K562 (cell line): ENCODE results near the gene IGLON5. TPM values are rescaled to one million over a fixed set of nuclear protein-coding genes. Genes with fewer than 3 reads are reported as not detected.

Experiments used
- AFF4 ChIP-seq: sonication (generic); formaldehyde crosslinking; IDR thresholded peaks from 2 replicates; pipeline ENCODE4 v1.8.0; 2023; ENCODE audit warnings: mild to moderate bottlenecking, missing genetic modification reagents
- ATF7 ChIP-seq: fragments of 450-650 bp; IDR thresholded peaks from 2 replicates; pipeline ENCODE4 v1.7.1; 2014; ENCODE audit warnings: mild to moderate bottlenecking, moderate library complexity
- BCOR ChIP-seq: fragments of 450-650 bp; IDR thresholded peaks from 2 replicates; pipeline ENCODE4 v1.6.1; 2016
- CTCFL ChIP-seq: IDR thresholded peaks from 2 replicates; pipeline ENCODE4 v1.6.1; 2011; ENCODE audit warnings: borderline replicate concordance, low read depth, mild to moderate bottlenecking, moderate library complexity, low read length; ENCODE audit not compliant: insufficient read depth, poor library complexity, severe bottlenecking
- NCOA6 ChIP-seq: fragments of 450-650 bp; IDR thresholded peaks from 2 replicates; pipeline ENCODE4 v1.6.1; 2017; ENCODE audit warnings: mild to moderate bottlenecking
- NFIC ChIP-seq: fragments of 450-650 bp; IDR thresholded peaks from 2 replicates; pipeline ENCODE4 v1.6.1; 2017; ENCODE audit warnings: mild to moderate bottlenecking, inconsistent platforms
- NR4A1 ChIP-seq, 2 experiments: fragments of 250-450 bp in 1 of 2; fragments of 450-650 bp in 1 of 2; sonication (Bioruptor Pico) in 1 of 2; IDR thresholded peaks; 2 replicates each; pipeline versions ENCODE4 v1.4.0 to v1.6.1; 2016 to 2020; ENCODE audit warnings: mild to moderate bottlenecking in 2 of 2, missing compliant biosample characterization in 1 of 2, missing genetic modification characterization in 1 of 2, moderate library complexity in 1 of 2
- PPARD ChIP-seq: fragments of 250-450 bp; sonication (Bioruptor Pico); IDR thresholded peaks from 2 replicates; pipeline ENCODE4 v1.8.0; 2022; ENCODE audit warnings: inconsistent platforms, mild to moderate bottlenecking, moderate library complexity
- SMAD1 ChIP-seq: fragments of 150-350 bp; IDR thresholded peaks from 2 replicates; pipeline ENCODE4 v1.6.1; 2014; ENCODE audit warnings: low read length, low read depth; ENCODE audit not compliant: partially characterized antibody
- SMARCE1 ChIP-seq: fragments of 450-650 bp; IDR thresholded peaks from 2 replicates; pipeline ENCODE4 v1.7.1; 2016; ENCODE audit warnings: mild to moderate bottlenecking
- TAF1 ChIP-seq: IDR thresholded peaks from 2 replicates; pipeline ENCODE4 v1.6.1; 2011; ENCODE audit warnings: mild to moderate bottlenecking, low read length, moderate library complexity; ENCODE audit not compliant: insufficient read depth, control insufficient read depth, severe bottlenecking; ENCODE audit errors: extremely low read depth
- TAF7 ChIP-seq: fragments of 450-650 bp; IDR thresholded peaks from 2 replicates; pipeline ENCODE4 v1.6.1; 2016; ENCODE audit warnings: missing genetic modification characterization, missing compliant biosample characterization
- TOE1 ChIP-seq, 2 experiments: fragments of 450-650 bp in 1 of 2; sonication (generic) in 1 of 2; formaldehyde crosslinking in 1 of 2; IDR thresholded peaks; 2 replicates each; pipeline versions ENCODE4 v1.7.1 to v1.8.0; 2016 to 2022; ENCODE audit warnings: borderline replicate concordance in 2 of 2, mild to moderate bottlenecking in 2 of 2, antibody characterized with exemption in 1 of 2, inconsistent platforms in 1 of 2, low read depth in 1 of 2, missing genetic modification reagents in 1 of 2, moderate library complexity in 1 of 2
- USF2 ChIP-seq: sonication (generic); formaldehyde crosslinking; IDR thresholded peaks from 2 replicates; pipeline ENCODE4 v1.5.0; 2020; ENCODE audit warnings: missing genetic modification reagents
- ZBTB1 ChIP-seq: sonication (generic); formaldehyde crosslinking; IDR thresholded peaks from 2 replicates; pipeline ENCODE4 v1.8.1; 2023; ENCODE audit warnings: missing genetic modification reagents, low read depth, mild to moderate bottlenecking, borderline replicate concordance
- ZBTB7A ChIP-seq: IDR thresholded peaks from 2 replicates; pipeline ENCODE4 v1.6.1; 2011; ENCODE audit warnings: low read depth, mild to moderate bottlenecking, low read length, moderate library complexity, borderline replicate concordance; ENCODE audit not compliant: control insufficient read depth
- ZFP36 ChIP-seq: fragments of 150-350 bp; IDR thresholded peaks from 2 replicates; pipeline ENCODE4 v1.6.1; 2018; ENCODE audit warnings: low read length, low read depth; ENCODE audit not compliant: partially characterized antibody
- ZKSCAN3 ChIP-seq: fragments of 250-450 bp; sonication (Bioruptor Pico); IDR thresholded peaks from 2 replicates; pipeline ENCODE4 v1.4.0; 2020
- ZNF232 ChIP-seq: sonication (generic); formaldehyde crosslinking; IDR thresholded peaks from 2 replicates; pipeline ENCODE4 v1.8.0; 2022; ENCODE audit warnings: mild to moderate bottlenecking, missing genetic modification reagents
- polyA plus RNA-seq, 8 experiments: library from polyadenylated mRNA; depleted of rRNA in 4 of 8; stranded (reverse) in 5 of 8; unstranded in 3 of 8; fragments of >200 nt; fragmentation: Nextera tagmentation in 2 of 8; fragmentation: Illumina TruSeq in 1 of 8; extraction: Ambion mirVana in 2 of 8; extraction: Trizol in 1 of 8; gene quantifications; 2 replicates each; pipeline versions ENCODE4 v1.2.1 to v1.2.3, GENCODE V29; 2011 to 2014; ENCODE audit warnings: inconsistent platforms in 1 of 8, missing spikeins in 1 of 8
- total RNA-seq, 7 experiments: library from RNA; depleted of rRNA in 6 of 7; stranded (reverse); fragments of >200 nt in 6 of 7; fragmentation: Illumina TruSeq in 2 of 7; extraction: Trizol in 2 of 7; gene quantifications; 2 replicates each; pipeline versions ENCODE4 v1.2.1 to v1.2.3, GENCODE V29; 2011 to 2021; ENCODE audit warnings: low replicate concordance in 1 of 7

The IGLON5 gene
- total and polyA plus RNA-seq, 9 of the 15 experiments (the other 6 are each of a cell fraction or from before 2014, with no cell fraction given) = 0.03 to 0.22 (median 0.14) TPM; not detected in 2

GRCh38 chr19:51339687-51340656 lies 28.5 kb downstream of the IGLON5 start (continued):
- TF ChIP-seq USF2 (CRISPR knock-in tag) = peak; percentile 89
- peak; percentile 83 for TF ChIP-seq ZBTB7A
- peak; percentile 62 for TF ChIP-seq NCOA6
- TF ChIP-seq TAF7 (tag) = no peak
- TF ChIP-seq ZKSCAN3 (CRISPR knock-in tag) = no peak
- TF ChIP-seq BCOR = 0 out of 2 replicates have a peak, but pooled peaks have one; percentile 34
- TF ChIP-seq TAF1 = peak; percentile 76
- TF ChIP-seq ZNF232 (CRISPR knock-in tag) = no peak
- TF ChIP-seq SMAD1 = peak; percentile 15
- no peak for TF ChIP-seq NR4A1 (CRISPR knock-in tag; IDR thresholded peaks at IDR 0.05)
- peak; percentile 58; the same call in 1 of the 2 replicates for TF ChIP-seq NR4A1 (tag; IDR thresholded peaks at IDR 0.05)
- peak; percentile 62; the same call in 1 of the 2 replicates for TF ChIP-seq AFF4 (CRISPR knock-in tag)
- peak; percentile 68; the same call in 1 of the 2 replicates for TF ChIP-seq TOE1 (IDR thresholded peaks at IDR 0.05; ENCODE audit: borderline replicate concordance)
- TF ChIP-seq TOE1 (CRISPR knock-in tag; IDR thresholded peaks at IDR 0.05; ENCODE audit: borderline replicate concordance, low read depth) = 0 out of 2 replicates have a peak, but pooled peaks have one; percentile 37
- TF ChIP-seq ATF7 = peak; percentile 74; the same call in 1 of the 2 replicates
- peak; percentile 51 for TF ChIP-seq NFIC
- TF ChIP-seq SMARCE1 = peak; percentile 33; the same call in 1 of the 2 replicates
- TF ChIP-seq ZFP36 = peak; percentile 32
- TF ChIP-seq PPARD (CRISPR knock-in tag) = no peak
- TF ChIP-seq CTCFL = peak; percentile 83
- TF ChIP-seq ZBTB1 = peak; percentile 84
